GM23338 (cell line): ENCODE data around the gene DNAH10. TPM values are rescaled to one million over a fixed set of nuclear protein-coding genes. Genes with fewer than 3 reads are reported as not detected.

Source experiments
- ATAC-seq: fragments of 200-7000 bp; cut with Tn5 transposase; 3 replicates; pipeline ENCODE4 v1.9.1; 2020
- DNase-seq: peaks from one replicate; pipeline ENCODE4 v3.0.0-alpha.2; 2015; ENCODE audit warnings: low spot score
- H2AFZ ChIP-seq: fragments of 200-600 bp; sonication (generic); 2 replicates; pipeline ENCODE4 v1.8.0; 2016; ENCODE audit warnings: antibody characterized with exemption, mild to moderate bottlenecking, moderate library complexity
- H3F3A ChIP-seq: fragments of 200-600 bp; sonication (generic); replicated peaks from 2 replicates; pipeline ENCODE4 v1.8.0; 2017; ENCODE audit warnings: antibody characterized with exemption, mixed run types, low read depth
- H3K27ac ChIP-seq: fragments of 200-600 bp; sonication (generic); 2 replicates; pipeline ENCODE4 v1.6.1; 2016; ENCODE audit warnings: low read depth
- H3K27me3 ChIP-seq: fragments of 200-600 bp; sonication (generic); 2 replicates; pipeline ENCODE4 v1.8.0; 2016; ENCODE audit warnings: mild to moderate bottlenecking, mixed run types, moderate library complexity; ENCODE audit not compliant: insufficient read depth
- H3K36me3 ChIP-seq: fragments of 200-600 bp; sonication (generic); 2 replicates; pipeline ENCODE4 v1.8.0; 2016; ENCODE audit warnings: mild to moderate bottlenecking; ENCODE audit not compliant: insufficient read depth
- H3K4me1 ChIP-seq: fragments of 200-600 bp; sonication (generic); 2 replicates; pipeline ENCODE4 v1.8.0; 2016; ENCODE audit warnings: mild to moderate bottlenecking, moderate library complexity; ENCODE audit not compliant: insufficient read depth
- H3K4me2 ChIP-seq: fragments of 200-600 bp; sonication (generic); 2 replicates; pipeline ENCODE4 v1.7.1; 2017; ENCODE audit warnings: mixed run types
- H3K4me3 ChIP-seq: fragments of 200-600 bp; sonication (generic); 2 replicates; pipeline ENCODE4 v1.6.1; 2016; ENCODE audit warnings: mixed run types
- H3K79me2 ChIP-seq: fragments of 200-600 bp; sonication (generic); replicated peaks from 2 replicates; pipeline ENCODE4 v1.8.0; 2017; ENCODE audit warnings: mild to moderate bottlenecking; ENCODE audit not compliant: insufficient read depth
- H3K9me2 ChIP-seq: fragments of 200-600 bp; sonication (generic); 2 replicates; pipeline ENCODE4 v1.8.0; 2017; ENCODE audit not compliant: insufficient read depth
- H4K20me1 ChIP-seq: fragments of 200-600 bp; sonication (generic); replicated peaks from 2 replicates; pipeline ENCODE4 v1.8.0; 2017; ENCODE audit warnings: mild to moderate bottlenecking; ENCODE audit not compliant: insufficient read depth
- H3K27ac Mint-ChIP-seq: 2 replicates; pipeline ENCODE4 v1.8.0; 2020; ENCODE audit warnings: inconsistent platforms, mild to moderate bottlenecking, moderate library complexity, mixed read lengths
- H3K27me3 Mint-ChIP-seq: 3 replicates; pipeline ENCODE4 v1.8.0; 2022; ENCODE audit warnings: low read depth, mild to moderate bottlenecking, moderate library complexity, mixed read lengths, inconsistent platforms; ENCODE audit not compliant: insufficient read depth, poor library complexity
- H3K36me3 Mint-ChIP-seq: 3 replicates; pipeline ENCODE4 v1.8.0; 2021; ENCODE audit warnings: low read depth, mild to moderate bottlenecking, inconsistent platforms, moderate library complexity, mixed read lengths
- H3K4me1 Mint-ChIP-seq: 3 replicates; pipeline ENCODE4 v1.8.0; 2020; ENCODE audit warnings: mild to moderate bottlenecking, inconsistent platforms, mixed read lengths
- H3K4me3 Mint-ChIP-seq: 3 replicates; pipeline ENCODE4 v1.8.0; 2021; ENCODE audit warnings: moderate library complexity, mild to moderate bottlenecking, inconsistent platforms, mixed read lengths
- H3K9me3 Mint-ChIP-seq: 3 replicates; pipeline ENCODE4 v1.8.0; 2020; ENCODE audit warnings: moderate library complexity, mild to moderate bottlenecking, inconsistent platforms, mixed read lengths
- CREB1 ChIP-seq: fragments of 250-450 bp; sonication (Bioruptor Pico); IDR thresholded peaks from 2 replicates; pipeline ENCODE4 v1.5.0; 2020; ENCODE audit warnings: low read depth, mild to moderate bottlenecking, moderate library complexity
- EZH2 ChIP-seq: fragments of 200-600 bp; sonication (generic); IDR thresholded peaks from one replicate; pipeline ENCODE4 v1.8.0; 2017; ENCODE audit warnings: antibody characterized with exemption, mild to moderate bottlenecking, low read depth; ENCODE audit not compliant: unreplicated experiment
- EZH2phosphoT487 ChIP-seq: fragments of 200-600 bp; sonication (generic); IDR thresholded peaks from one replicate; pipeline ENCODE4 v1.8.1; 2018; ENCODE audit warnings: antibody characterized with exemption; ENCODE audit not compliant: unreplicated experiment
- JUNB ChIP-seq: IDR thresholded peaks from one replicate; pipeline ENCODE4 v1.6.1; 2016; ENCODE audit warnings: antibody characterized with exemption; ENCODE audit not compliant: unreplicated experiment
- NANOG ChIP-seq: IDR thresholded peaks from 2 replicates; pipeline ENCODE4 v1.6.1; 2016; ENCODE audit warnings: antibody characterized with exemption, borderline replicate concordance
- POLR2AphosphoS5 ChIP-seq: IDR thresholded peaks from 2 replicates; pipeline ENCODE4 v1.6.1; 2016; ENCODE audit warnings: antibody characterized with exemption, low read depth
- STAT1 ChIP-seq: IDR thresholded peaks from one replicate; pipeline ENCODE4 v1.6.1; 2016; ENCODE audit warnings: antibody characterized with exemption; ENCODE audit not compliant: unreplicated experiment
- ZNF114 ChIP-seq: fragments of 250-450 bp; sonication (Bioruptor Pico); IDR thresholded peaks from 2 replicates; pipeline ENCODE4 v1.5.0; 2020; ENCODE audit warnings: mild to moderate bottlenecking, moderate library complexity
- polyA plus RNA-seq: library from polyadenylated mRNA; unstranded; fragments of >200 nt; fragmentation: Nextera tagmentation; extraction: Ambion mirVana; gene quantifications from 2 replicates; pipeline ENCODE4 v1.2.1, GENCODE V29; 2016
- total RNA-seq: library from RNA; depleted of rRNA; stranded (reverse); fragments of >200 nt; shearing (Covaris generic); gene quantifications from 2 replicates; pipeline ENCODE4 v1.2.3, GENCODE V29; 2014
- TF ChIP-seq, protein P1 (sequence below), 2 experiments: fragments of 200-600 bp in 1 of 2; sonication (generic) in 1 of 2; conservative IDR thresholded peaks; 2 replicates each; pipeline versions ENCODE4 v1.5.1 to v1.6.1; 2016 to 2017; ENCODE audit warnings: antibody characterized with exemption in 2 of 2, low read depth in 2 of 2, mild to moderate bottlenecking in 2 of 2, moderate library complexity in 1 of 2
- TF ChIP-seq, protein P2 (sequence below): fragments of 250-450 bp; sonication (Bioruptor Pico); IDR thresholded peaks from 2 replicates; pipeline ENCODE4 v1.5.0; 2020; ENCODE audit warnings: mild to moderate bottlenecking, moderate library complexity
- TF ChIP-seq, protein P3 (sequence below): IDR thresholded peaks from 2 replicates; pipeline ENCODE4 v1.6.1; 2016; ENCODE audit warnings: antibody characterized with exemption

Gene DNAH10
- total and polyA plus RNA-seq, 2 experiments from 2014 or later: 0.03 TPM

DNA sequence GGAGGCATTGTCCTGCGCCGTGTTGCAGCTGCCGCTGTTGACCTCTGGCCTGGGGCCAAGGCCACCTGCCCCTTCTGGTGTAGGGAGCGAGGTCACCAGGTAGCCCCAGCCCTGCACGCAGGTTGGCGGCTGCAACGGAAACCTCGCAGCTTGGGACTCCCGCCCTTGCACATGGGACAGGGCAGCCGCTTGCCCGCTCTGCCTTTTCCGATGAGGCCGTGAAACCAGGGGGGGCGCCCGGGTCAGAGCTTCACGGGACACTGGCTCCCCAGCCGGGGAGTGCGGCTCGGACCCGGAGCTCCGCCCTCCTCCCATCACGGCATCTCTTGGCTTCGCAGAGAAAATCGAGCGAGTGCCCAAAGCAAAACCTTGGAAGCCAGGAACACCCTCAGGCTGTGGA lies 25.4 kb downstream of the DNAH10 start:
- no peak for TF ChIP-seq STAT1
- TF ChIP-seq, protein P1, sequence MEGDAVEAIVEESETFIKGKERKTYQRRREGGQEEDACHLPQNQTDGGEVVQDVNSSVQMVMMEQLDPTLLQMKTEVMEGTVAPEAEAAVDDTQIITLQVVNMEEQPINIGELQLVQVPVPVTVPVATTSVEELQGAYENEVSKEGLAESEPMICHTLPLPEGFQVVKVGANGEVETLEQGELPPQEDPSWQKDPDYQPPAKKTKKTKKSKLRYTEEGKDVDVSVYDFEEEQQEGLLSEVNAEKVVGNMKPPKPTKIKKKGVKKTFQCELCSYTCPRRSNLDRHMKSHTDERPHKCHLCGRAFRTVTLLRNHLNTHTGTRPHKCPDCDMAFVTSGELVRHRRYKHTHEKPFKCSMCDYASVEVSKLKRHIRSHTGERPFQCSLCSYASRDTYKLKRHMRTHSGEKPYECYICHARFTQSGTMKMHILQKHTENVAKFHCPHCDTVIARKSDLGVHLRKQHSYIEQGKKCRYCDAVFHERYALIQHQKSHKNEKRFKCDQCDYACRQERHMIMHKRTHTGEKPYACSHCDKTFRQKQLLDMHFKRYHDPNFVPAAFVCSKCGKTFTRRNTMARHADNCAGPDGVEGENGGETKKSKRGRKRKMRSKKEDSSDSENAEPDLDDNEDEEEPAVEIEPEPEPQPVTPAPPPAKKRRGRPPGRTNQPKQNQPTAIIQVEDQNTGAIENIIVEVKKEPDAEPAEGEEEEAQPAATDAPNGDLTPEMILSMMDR (conservative IDR thresholded peaks at IDR 0.05; ENCODE audit: low read depth in 2 of 2): no peak
- H3K4me1 ChIP-seq: no peaks in the 10 kb centered on the region

DNA sequence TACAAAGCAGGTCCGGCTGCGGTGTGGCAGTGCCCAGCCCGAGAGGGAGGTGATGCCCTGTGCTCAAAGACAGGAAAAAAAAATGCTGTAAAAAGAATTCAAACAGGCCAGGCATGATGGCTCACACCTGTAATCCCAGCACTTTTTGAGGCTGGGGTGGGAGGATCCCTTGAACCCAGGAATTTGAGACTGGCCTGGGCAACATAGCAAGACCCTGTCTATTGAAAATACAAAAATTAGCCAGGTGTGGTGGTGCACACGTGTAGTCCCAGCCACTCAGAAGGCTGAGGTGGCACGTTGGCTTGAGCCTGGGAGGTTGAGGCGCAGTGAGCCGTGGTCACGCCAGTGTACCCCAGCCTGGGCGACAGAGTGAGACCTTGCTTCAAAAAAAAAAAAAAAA lies 26.4 kb downstream of the DNAH10 start:
- no peak overlapping the region for H3K4me3 Mint-ChIP-seq
- H3K79me2 ChIP-seq: no peaks in the 10 kb centered on the region
- H3K27me3 Mint-ChIP-seq: peaks cover 7% of the 10 kb centered on the region
- DNase-seq (no peak), ATAC-seq (no peak)
- no peak overlapping the region for H3K27ac Mint-ChIP-seq
- no peaks in the 10 kb centered on the region for H3K4me1 ChIP-seq
- no peaks in the 10 kb centered on the region; the same call in 2 of the 3 replicates for H3K9me3 Mint-ChIP-seq
- no peak overlapping the region for H3K4me2 ChIP-seq
- H3K27me3 ChIP-seq: no peaks in the 10 kb centered on the region
- no peaks in the 10 kb centered on the region for H3F3A ChIP-seq
- no peak overlapping the region for H3K27ac ChIP-seq
- no peaks in the 10 kb centered on the region for H3K4me1 Mint-ChIP-seq
- no peaks in the 10 kb centered on the region for H3K9me2 ChIP-seq
- no peaks in the 10 kb centered on the region for H4K20me1 ChIP-seq
- no peak overlapping the region for H2AFZ ChIP-seq
- no peaks in the 10 kb centered on the region for H3K36me3 ChIP-seq
- no peaks in the 10 kb centered on the region for H3K36me3 Mint-ChIP-seq
- H3K4me3 ChIP-seq: no peak overlapping the region
- TF ChIP-seq EZH2 (no peak), NANOG (no peak), CREB1 (CRISPR knock-in tag) (no peak), STAT1 (no peak), POLR2AphosphoS5 (no peak), JUNB (no peak), EZH2phosphoT487 (no peak), ZNF114 (no peak)
- TF ChIP-seq, protein P1 (conservative IDR thresholded peaks at IDR 0.05; ENCODE audit: low read depth in 2 of 2): no peak
- TF ChIP-seq, protein P2, sequence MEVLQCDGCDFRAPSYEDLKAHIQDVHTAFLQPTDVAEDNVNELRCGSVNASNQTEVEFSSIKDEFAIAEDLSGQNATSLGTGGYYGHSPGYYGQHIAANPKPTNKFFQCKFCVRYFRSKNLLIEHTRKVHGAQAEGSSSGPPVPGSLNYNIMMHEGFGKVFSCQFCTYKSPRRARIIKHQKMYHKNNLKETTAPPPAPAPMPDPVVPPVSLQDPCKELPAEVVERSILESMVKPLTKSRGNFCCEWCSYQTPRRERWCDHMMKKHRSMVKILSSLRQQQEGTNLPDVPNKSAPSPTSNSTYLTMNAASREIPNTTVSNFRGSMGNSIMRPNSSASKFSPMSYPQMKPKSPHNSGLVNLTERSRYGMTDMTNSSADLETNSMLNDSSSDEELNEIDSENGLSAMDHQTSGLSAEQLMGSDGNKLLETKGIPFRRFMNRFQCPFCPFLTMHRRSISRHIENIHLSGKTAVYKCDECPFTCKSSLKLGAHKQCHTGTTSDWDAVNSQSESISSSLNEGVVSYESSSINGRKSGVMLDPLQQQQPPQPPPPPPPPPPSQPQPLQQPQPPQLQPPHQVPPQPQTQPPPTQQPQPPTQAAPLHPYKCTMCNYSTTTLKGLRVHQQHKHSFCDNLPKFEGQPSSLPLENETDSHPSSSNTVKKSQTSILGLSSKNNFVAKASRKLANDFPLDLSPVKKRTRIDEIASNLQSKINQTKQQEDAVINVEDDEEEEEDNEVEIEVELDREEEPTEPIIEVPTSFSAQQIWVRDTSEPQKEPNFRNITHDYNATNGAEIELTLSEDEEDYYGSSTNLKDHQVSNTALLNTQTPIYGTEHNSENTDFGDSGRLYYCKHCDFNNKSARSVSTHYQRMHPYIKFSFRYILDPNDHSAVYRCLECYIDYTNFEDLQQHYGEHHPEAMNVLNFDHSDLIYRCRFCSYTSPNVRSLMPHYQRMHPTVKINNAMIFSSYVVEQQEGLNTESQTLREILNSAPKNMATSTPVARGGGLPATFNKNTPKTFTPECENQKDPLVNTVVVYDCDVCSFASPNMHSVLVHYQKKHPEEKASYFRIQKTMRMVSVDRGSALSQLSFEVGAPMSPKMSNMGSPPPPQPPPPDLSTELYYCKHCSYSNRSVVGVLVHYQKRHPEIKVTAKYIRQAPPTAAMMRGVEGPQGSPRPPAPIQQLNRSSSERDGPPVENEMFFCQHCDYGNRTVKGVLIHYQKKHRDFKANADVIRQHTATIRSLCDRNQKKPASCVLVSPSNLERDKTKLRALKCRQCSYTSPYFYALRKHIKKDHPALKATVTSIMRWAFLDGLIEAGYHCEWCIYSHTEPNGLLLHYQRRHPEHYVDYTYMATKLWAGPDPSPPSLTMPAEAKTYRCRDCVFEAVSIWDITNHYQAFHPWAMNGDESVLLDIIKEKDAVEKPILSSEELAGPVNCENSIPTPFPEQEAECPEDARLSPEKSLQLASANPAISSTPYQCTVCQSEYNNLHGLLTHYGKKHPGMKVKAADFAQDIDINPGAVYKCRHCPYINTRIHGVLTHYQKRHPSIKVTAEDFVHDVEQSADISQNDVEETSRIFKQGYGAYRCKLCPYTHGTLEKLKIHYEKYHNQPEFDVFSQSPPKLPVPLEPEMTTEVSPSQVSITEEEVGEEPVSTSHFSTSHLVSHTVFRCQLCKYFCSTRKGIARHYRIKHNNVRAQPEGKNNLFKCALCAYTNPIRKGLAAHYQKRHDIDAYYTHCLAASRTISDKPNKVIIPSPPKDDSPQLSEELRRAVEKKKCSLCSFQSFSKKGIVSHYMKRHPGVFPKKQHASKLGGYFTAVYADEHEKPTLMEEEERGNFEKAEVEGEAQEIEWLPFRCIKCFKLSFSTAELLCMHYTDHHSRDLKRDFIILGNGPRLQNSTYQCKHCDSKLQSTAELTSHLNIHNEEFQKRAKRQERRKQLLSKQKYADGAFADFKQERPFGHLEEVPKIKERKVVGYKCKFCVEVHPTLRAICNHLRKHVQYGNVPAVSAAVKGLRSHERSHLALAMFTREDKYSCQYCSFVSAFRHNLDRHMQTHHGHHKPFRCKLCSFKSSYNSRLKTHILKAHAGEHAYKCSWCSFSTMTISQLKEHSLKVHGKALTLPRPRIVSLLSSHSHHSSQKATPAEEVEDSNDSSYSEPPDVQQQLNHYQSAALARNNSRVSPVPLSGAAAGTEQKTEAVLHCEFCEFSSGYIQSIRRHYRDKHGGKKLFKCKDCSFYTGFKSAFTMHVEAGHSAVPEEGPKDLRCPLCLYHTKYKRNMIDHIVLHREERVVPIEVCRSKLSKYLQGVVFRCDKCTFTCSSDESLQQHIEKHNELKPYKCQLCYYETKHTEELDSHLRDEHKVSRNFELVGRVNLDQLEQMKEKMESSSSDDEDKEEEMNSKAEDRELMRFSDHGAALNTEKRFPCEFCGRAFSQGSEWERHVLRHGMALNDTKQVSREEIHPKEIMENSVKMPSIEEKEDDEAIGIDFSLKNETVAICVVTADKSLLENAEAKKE: no peak
- TF ChIP-seq, protein P3, sequence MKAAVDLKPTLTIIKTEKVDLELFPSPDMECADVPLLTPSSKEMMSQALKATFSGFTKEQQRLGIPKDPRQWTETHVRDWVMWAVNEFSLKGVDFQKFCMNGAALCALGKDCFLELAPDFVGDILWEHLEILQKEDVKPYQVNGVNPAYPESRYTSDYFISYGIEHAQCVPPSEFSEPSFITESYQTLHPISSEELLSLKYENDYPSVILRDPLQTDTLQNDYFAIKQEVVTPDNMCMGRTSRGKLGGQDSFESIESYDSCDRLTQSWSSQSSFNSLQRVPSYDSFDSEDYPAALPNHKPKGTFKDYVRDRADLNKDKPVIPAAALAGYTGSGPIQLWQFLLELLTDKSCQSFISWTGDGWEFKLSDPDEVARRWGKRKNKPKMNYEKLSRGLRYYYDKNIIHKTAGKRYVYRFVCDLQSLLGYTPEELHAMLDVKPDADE: no peak

More for the DNA sequence above, 25.4 kb downstream of the DNAH10 start:
- H3F3A ChIP-seq: no peaks in the 10 kb centered on the region
- no peak overlapping the region for H3K27ac ChIP-seq
- no peak for DNase-seq
- no peak overlapping the region for H3K4me3 ChIP-seq
- H2AFZ ChIP-seq: 0 out of 2 replicates have a peak overlapping the region, but pooled peaks have one; percentile 66
- H3K36me3 ChIP-seq: no peaks in the 10 kb centered on the region
- H3K79me2 ChIP-seq: no peaks in the 10 kb centered on the region
- H3K36me3 Mint-ChIP-seq: no peaks in the 10 kb centered on the region
- H3K27me3 ChIP-seq: no peaks in the 10 kb centered on the region
- no peak overlapping the region for H3K4me2 ChIP-seq
- no peak overlapping the region for H3K4me3 Mint-ChIP-seq
- H4K20me1 ChIP-seq: no peaks in the 10 kb centered on the region
- no peaks in the 10 kb centered on the region; the same call in 2 of the 3 replicates for H3K9me3 Mint-ChIP-seq
- peaks cover 5% of the 10 kb centered on the region for H3K27me3 Mint-ChIP-seq
- no peak overlapping the region; the same call in 1 of the 2 replicates for H3K27ac Mint-ChIP-seq
- ATAC-seq: no peak
- no peaks in the 10 kb centered on the region for H3K9me2 ChIP-seq
- no peaks in the 10 kb centered on the region for H3K4me1 Mint-ChIP-seq
